ENCODE measurements around the gene ZNF506.
"Not testable (repeated sequence)": the region's sequence is repeated elsewhere in the genome, so short reads cannot be mapped to it uniquely, and the experiment has no call there.

ZNF506 gene

GRCh38 chr19:19777692-19778091, 43.9 kb downstream of the ZNF506 start:
- TF ChIP-seq, protein P1, sequence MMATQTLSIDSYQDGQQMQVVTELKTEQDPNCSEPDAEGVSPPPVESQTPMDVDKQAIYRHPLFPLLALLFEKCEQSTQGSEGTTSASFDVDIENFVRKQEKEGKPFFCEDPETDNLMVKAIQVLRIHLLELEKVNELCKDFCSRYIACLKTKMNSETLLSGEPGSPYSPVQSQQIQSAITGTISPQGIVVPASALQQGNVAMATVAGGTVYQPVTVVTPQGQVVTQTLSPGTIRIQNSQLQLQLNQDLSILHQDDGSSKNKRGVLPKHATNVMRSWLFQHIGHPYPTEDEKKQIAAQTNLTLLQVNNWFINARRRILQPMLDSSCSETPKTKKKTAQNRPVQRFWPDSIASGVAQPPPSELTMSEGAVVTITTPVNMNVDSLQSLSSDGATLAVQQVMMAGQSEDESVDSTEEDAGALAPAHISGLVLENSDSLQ (IDR thresholded peaks at IDR 0.05): no peak
- TF ChIP-seq ARNT (IDR thresholded peaks at IDR 0.05) (no peak), FOXK2 (IDR thresholded peaks at IDR 0.05) (no peak), BHLHE40 (IDR thresholded peaks at IDR 0.05; ENCODE audit: borderline replicate concordance) (no peak), FOXA1 (IDR thresholded peaks at IDR 0.05) (no peak), HDGF (IDR thresholded peaks at IDR 0.05; ENCODE audit: borderline replicate concordance) (no peak), NFRKB (IDR thresholded peaks at IDR 0.05) (no peak), L3MBTL2 (conservative IDR thresholded peaks at IDR 0.05) (no peak), SP1 (IDR thresholded peaks at IDR 0.05) (no peak), ELF4 (IDR thresholded peaks at IDR 0.05) (no peak), FOXM1 (IDR thresholded peaks at IDR 0.05; ENCODE audit: borderline replicate concordance) (no peak), ZNF384 (IDR thresholded peaks at IDR 0.05) (no peak)
- CTCF ChIA-PET: no interaction called here
- no peak for DNase-seq (ENCODE audit: extremely low spot score)
- POLR2A ChIA-PET: interaction anchor here (0.6 kb wide), 1 partner anchor 584 kb away, joined by 3 read pairs; no protein-coding TSS in a partner anchor

DNA sequence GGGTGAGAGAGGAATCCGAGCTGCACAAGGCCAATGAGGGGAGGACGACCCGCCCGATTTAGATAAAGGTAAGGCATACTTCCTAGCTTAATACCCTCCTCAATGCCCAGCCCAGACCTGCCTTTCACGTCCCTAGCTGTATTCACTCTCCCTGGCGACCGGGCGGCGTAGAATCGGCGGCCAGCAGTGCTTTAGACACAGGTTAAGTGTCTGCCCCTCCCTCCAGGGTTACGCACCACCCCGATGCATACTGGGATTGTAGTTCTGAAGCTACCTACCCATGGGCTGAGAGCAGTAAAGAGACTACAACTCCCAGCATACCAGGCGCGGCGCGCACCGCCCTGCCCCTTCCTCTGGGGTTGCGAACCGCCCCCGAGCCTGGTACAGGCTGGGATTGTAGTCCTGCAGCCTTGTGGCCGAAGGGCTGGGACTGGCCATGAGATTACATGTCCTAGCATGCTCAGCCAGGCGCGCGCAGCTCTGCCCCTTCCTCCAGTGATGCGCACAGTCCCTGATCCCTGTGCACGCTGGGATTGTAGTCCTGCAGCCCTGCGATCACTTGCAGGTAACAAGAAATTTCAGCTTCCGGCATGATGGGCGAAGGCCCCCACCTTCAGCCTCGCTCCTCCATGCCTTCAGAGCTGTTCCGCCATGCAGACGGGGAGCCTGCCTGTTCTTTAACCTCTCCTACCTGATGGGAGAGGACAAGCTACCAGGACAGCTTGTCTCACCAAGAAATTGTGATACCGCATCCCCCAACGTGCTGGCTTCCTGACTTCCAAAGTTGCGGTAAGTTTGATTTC, 45.1 kb downstream of the ZNF506 start:
- TF ChIP-seq ELF4 (IDR thresholded peaks at IDR 0.05): no peak
- no peak for TF ChIP-seq LEF1 (IDR thresholded peaks at IDR 0.05; ENCODE audit: borderline replicate concordance)
- TF ChIP-seq ZNF384 (IDR thresholded peaks at IDR 0.05): no peak
- no peak for TF ChIP-seq FOXK2 (IDR thresholded peaks at IDR 0.05)
- TF ChIP-seq FOXA1 (IDR thresholded peaks at IDR 0.05): no peak
- TF ChIP-seq HDGF (IDR thresholded peaks at IDR 0.05; ENCODE audit: borderline replicate concordance): 0 out of 2 replicates have a peak, but pooled peaks have one; percentile 13
- TF ChIP-seq TARDBP (IDR thresholded peaks at IDR 0.05): no peak
- TF ChIP-seq SUZ12 (IDR thresholded peaks at IDR 0.05): peak; percentile 70
- peak; percentile 84 for TF ChIP-seq L3MBTL2 (conservative IDR thresholded peaks at IDR 0.05)
- peak; percentile 91 for DNase-seq (ENCODE audit: extremely low spot score)
- CTCF ChIA-PET: no interaction called here

GRCh38 chr19:19775891-19776205, 45.7 kb downstream of the ZNF506 start:
- POLR2A ChIA-PET: interaction anchor here (0.7 to 2.2 kb wide), 11 partner anchors 9 to 1366 kb away, joined by 3 to 22 read pairs (median 3); partner anchors contain the start of genes ZNF101, ZNF14 and ZNF431
- CTCF ChIA-PET: no interaction called here
- DNase-seq (ENCODE audit: extremely low spot score): peak; percentile 25
- TF ChIP-seq SUZ12 (IDR thresholded peaks at IDR 0.05) (no peak), ZNF384 (IDR thresholded peaks at IDR 0.05) (no peak), LEF1 (IDR thresholded peaks at IDR 0.05; ENCODE audit: borderline replicate concordance) (no peak), NFRKB (IDR thresholded peaks at IDR 0.05) (no peak), L3MBTL2 (conservative IDR thresholded peaks at IDR 0.05) (no peak), HDGF (IDR thresholded peaks at IDR 0.05; ENCODE audit: borderline replicate concordance) (no peak), ARNT (IDR thresholded peaks at IDR 0.05) (no peak), FOXM1 (IDR thresholded peaks at IDR 0.05; ENCODE audit: borderline replicate concordance) (no peak), FOXK2 (IDR thresholded peaks at IDR 0.05) (no peak), CTBP1 (IDR thresholded peaks at IDR 0.05; ENCODE audit: borderline replicate concordance) (no peak), SP1 (IDR thresholded peaks at IDR 0.05) (no peak), TARDBP (IDR thresholded peaks at IDR 0.05) (no peak), ELF4 (IDR thresholded peaks at IDR 0.05) (no peak), BHLHE40 (IDR thresholded peaks at IDR 0.05; ENCODE audit: borderline replicate concordance) (no peak), FOXA1 (IDR thresholded peaks at IDR 0.05) (no peak)
- TF ChIP-seq, protein P1 (IDR thresholded peaks at IDR 0.05): no peak

More for the DNA sequence above, 45.1 kb downstream of the ZNF506 start:
- POLR2A ChIA-PET: interaction anchor here (0.7 to 2.2 kb wide), 13 partner anchors 9 to 1365 kb away, joined by 3 to 22 read pairs (median 3); partner anchors contain the start of genes ZNF101, ZNF14 and ZNF431

DNA sequence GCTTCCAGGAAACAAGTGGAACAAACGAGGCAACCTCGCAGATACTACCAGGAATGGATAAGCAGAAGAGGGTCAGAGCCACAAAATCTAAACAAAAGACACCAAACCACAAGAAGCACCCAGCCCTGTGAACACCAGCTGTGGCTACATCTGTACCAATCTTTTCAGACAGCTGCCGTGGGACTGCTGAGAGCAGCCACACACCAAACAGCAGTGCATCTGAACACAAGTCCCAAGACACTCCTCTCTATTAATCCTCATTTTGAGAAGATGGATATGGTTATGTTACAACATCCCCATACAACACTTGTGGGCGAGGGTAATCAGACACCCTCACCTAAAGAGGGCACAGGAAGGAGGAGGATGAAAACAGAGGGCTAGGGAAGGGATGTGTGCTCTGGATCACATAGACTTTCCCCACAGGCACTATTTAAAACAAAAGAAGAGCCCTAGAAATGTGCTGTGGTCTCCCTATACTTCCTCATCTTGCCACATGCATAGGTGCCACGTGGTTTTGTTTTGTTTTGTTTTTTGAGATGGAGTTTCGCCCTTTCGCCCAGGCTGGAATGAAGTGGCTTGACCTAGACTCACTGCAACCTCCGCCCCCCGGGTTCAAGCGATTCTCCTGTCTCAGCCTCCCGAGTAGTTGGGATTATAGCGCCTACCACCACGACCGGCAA, 47.1 kb downstream of the ZNF506 start:
- ChIA-PET POLR2A (no interaction called here), CTCF (no interaction called here)
- no peak for TF ChIP-seq ZNF384 (IDR thresholded peaks at IDR 0.05)
- TF ChIP-seq ELF4 (IDR thresholded peaks at IDR 0.05): no peak
- no peak for TF ChIP-seq HDGF (IDR thresholded peaks at IDR 0.05; ENCODE audit: borderline replicate concordance)
- TF ChIP-seq FOXM1 (IDR thresholded peaks at IDR 0.05; ENCODE audit: borderline replicate concordance): no peak
- TF ChIP-seq TARDBP (IDR thresholded peaks at IDR 0.05): no peak
- TF ChIP-seq ARNT (IDR thresholded peaks at IDR 0.05): no peak
- no peak for TF ChIP-seq SP1 (IDR thresholded peaks at IDR 0.05)
- TF ChIP-seq SUZ12 (IDR thresholded peaks at IDR 0.05): no peak
- no peak for TF ChIP-seq L3MBTL2 (conservative IDR thresholded peaks at IDR 0.05)
- TF ChIP-seq FOXK2 (IDR thresholded peaks at IDR 0.05): no peak
- no peak for TF ChIP-seq BHLHE40 (IDR thresholded peaks at IDR 0.05; ENCODE audit: borderline replicate concordance)
- no peak for TF ChIP-seq NFRKB (IDR thresholded peaks at IDR 0.05)
- TF ChIP-seq FOXA1 (IDR thresholded peaks at IDR 0.05): no peak
- TF ChIP-seq, protein P1 (IDR thresholded peaks at IDR 0.05): no peak
- no peak for TF ChIP-seq CTBP1 (IDR thresholded peaks at IDR 0.05; ENCODE audit: borderline replicate concordance)
- no peak for TF ChIP-seq LEF1 (IDR thresholded peaks at IDR 0.05; ENCODE audit: borderline replicate concordance)
- DNase-seq (ENCODE audit: extremely low spot score): no peak

DNA sequence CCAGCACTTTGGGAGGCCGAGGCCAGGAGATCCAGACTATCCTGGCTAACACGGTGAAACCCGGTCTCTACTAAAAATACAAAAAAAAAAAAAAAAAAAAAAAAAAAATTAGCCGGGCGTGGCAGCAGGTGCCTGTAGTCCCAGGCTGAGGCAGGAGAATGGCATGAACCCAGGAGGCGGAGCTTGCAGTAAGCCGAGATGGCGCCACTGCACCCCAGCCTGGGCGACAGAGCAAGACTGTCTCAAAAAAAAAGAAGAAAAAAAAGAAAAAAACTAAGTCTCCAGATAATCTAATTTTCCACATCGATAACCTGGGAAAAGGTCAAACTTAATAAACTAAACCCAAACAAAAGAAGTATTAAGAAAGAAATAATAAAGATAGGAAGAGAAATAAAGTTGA, 49.6 kb downstream of the ZNF506 start:
- CTCF ChIA-PET, POLR2A ChIA-PET: not testable (repeated sequence)

DNA sequence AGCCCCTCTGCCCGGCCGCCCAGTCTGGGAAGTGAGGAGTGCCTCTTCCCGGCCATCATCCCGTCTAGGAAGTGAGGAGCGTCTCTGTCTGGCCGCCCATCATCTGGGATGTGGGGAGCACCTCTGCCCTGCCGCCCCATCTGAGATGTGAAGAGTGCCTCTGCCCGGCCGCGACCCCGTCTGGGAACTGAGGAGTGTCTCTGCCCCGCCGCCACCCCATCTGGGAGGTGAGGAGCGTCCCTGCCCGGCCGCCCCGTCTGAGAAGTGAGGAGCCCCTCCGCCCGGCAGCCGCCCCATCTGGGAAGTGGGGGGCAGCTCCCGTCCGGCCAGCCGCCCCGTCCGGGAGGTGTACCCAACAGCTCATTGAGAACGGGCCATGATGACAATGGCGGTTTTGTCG, 51.6 kb downstream of the ZNF506 start:
- CTCF ChIA-PET; DNase-seq (ENCODE audit: extremely low spot score); POLR2A ChIA-PET: not testable (repeated sequence)

More for the DNA sequence above, 49.6 kb downstream of the ZNF506 start:
- DNase-seq (ENCODE audit: extremely low spot score): not testable (repeated sequence)

All from HEK293T (cell line).